ELR (cell line): Measurements from ENCODE around the gene ZBTB42.

Experiments used
- DNase-seq: peaks from one replicate; pipeline ENCODE4 v3.0.0-alpha.2; 2015; ENCODE audit warnings: low read depth

The ZBTB42 gene

DNA sequence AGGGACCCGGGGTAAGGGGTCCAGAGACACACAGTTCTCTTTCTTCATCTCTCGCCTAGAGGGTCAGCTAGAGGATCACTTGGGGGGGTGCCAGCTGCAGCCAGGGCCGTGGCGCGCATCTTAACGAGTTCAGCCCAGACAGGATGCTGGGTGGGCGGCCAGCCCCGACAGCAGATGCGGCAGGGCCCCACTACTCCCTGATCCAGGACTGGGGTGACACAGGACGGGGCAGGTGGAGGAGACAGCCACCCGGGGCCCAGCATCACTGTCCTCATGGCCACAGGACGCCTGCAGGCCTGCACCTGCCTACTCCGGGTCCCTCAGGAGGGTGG, 18.1 kb upstream of the ZBTB42 start:
- no peak for DNase-seq

DNA sequence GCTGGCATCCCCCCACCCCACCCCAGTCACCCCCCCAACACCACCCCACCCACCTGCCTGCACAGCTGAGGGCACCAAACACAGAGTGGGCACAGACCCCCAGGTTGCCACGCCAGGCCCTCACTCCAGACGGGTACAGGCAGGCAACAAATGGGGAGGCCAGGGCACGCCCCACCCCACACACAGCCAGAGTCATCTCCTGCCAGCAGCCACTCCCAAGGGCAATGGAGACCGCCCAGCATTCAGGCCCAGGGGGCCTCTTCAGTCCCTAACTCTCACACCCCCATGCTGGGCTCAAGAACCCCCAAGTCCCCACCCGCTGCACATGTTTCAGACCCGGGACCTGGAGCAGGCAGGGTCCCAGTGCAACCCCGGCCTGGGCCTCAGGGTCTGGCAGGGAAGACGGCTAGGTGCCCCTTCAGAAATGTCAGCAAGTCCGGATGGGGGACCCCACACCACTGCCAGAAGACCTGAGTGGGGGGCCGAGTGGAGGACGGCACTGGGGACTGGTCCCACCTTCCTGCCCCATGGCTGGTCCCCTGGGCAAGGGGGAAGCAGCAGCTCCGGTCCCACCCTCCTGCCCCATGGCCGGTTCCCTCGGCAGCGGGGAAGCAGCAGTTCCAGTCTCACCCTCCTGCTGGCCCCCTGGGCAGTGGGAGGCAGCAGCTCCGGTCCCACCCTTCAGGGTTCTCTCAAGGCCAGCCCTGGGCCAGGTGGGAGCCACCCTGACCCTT, 17.2 kb upstream of the ZBTB42 start:
- DNase-seq, result no peak

DNA sequence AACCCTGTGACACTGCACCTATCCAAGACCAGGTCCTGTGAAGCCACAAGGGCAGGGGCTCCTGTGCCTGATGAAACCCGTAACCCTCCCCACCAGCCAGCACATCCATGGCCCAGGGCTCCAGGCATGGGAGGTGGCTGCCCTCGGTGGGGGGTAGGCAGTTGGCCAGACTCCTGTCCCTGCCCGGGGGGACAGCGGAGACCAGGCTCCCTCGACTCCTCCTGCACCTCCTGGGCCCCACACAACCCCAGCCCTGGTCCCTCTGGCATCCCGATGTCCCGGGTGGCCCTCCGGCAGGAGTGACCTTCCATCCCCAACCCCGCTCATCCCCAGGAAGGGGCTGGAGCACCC, 16.7 kb upstream of the ZBTB42 start:
- DNase-seq, result no peak

DNA sequence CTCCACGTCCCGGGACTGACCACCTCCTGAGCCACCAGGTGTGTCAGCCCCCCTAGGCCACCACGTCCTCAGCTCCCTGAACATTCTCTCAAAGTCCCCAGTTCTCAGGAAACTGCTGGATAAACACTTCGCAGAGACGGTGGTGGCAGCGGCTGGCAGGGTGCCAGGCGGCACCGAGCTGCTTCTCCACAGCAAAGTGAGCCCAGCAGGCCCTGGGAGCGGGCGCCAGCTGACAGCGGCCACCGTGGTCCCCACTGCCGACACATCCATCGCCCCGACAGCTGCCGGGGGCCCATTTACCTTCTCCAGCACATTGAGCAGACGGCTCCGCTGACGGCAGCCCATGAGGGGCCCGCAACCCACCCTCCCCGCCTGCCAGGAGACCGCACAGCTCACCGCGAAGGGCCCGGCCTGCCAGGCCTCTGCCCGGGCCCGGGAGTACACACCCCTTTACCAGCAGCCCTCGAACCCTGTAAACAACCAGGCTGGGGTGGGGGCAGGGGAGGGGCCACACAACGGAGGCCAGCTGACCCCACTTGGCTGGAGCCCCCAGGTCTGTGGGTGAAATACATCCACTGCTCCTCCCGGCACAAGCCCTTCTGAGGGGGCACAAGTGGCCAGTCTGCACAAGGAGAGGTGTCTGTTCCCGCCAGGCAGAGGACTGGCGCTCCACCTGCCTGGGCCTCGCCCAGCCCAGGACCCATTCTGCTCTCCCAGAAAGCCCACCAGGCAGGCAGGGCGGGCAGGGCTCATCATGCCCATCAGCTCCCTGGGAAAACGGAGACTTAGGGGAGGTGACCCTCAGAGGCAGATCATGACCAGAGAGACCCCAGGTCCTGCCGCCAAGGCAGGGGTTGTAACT, 15.8 kb upstream of the ZBTB42 start:
- DNase-seq, result no peak

DNA sequence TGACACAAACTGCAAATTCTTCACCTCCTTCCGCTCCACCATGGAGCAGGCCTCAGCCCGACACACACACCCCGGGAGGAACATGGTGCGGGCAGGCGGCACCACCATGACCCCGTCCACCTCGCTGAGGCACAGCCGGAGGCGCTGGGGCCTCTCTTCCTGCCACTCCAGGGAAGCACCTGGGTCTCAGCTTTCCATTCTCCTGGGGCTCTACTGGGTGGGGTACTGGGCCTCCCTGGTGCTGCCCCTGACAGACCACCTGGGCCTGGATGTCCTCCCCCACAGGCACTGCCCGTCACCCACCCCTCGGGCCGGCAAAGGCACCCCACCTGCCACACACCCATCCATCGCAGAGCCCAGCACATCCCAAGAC, 15.2 kb upstream of the ZBTB42 start:
- DNase-seq, result no peak

DNA sequence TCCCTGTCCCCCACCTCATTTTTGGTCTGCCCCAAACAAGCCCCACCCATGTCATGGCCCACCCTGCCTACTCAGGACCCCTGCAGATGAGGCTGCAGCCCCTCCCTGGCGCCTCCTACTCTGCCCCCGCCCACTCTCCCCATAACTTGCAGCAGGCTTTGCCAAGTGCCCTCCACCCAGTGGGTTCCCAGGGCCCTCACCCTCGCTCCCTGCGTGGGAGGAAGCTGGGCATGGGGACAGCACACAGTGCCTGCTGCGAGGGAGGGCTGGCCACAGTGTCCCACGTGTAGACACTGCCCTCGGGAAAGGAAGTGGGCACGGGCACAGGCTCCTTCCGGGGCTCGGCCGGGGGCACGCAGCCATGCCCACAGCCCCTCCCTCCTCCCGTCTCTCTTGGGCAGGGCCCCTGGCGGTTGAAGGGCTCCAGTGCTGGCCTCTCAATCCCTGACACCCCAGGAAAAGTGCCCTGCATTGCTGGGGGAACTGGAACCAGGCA, 14.8 kb upstream of the ZBTB42 start:
- DNase-seq, result no peak

DNA sequence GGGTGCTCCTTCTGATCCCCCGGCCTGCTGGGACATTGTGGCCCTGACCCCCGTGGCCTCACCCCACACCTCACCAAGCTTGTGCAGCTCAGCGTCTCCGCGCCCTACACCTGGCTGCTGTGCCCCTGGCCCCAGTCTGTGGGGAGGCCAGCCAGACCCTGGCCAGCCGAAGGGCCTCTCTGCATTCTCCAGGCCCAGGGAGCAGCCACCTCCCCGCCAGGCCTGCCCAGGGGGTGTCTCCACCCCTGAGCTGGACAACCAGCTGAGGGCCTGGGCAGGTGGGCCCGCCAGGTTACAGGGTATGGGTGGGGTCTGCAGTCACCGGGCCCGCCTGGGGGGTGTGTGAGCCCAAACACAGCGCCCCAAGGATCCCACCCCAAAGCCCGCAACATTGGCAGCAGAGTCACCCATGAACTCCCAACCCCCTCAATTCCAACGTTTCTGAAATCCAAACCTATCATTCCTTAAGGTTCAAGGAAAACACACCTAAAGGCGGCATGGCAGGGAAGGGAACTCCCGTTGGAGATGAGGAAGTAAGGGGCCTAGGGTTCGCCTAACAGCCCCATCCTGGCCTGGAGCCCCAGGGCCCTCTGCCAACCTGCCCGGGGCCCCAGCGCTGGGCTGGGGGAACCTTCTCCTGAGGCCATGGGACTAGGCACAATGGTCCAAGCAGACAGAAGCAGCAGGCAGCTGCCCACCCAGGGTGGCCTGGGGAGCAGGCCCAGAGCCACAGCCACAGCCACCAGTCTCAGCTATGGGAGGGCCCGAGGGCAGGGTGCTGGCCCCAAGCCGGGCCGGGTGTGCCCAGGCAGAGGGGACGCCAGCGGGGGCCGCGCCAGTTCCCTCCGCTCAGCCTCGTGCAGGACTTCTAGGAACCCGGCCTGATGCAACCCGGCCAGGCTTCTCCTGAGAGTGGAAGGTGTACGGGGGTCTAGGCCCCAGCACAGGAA, 13.9 kb upstream of the ZBTB42 start:
- no peak for DNase-seq

DNA sequence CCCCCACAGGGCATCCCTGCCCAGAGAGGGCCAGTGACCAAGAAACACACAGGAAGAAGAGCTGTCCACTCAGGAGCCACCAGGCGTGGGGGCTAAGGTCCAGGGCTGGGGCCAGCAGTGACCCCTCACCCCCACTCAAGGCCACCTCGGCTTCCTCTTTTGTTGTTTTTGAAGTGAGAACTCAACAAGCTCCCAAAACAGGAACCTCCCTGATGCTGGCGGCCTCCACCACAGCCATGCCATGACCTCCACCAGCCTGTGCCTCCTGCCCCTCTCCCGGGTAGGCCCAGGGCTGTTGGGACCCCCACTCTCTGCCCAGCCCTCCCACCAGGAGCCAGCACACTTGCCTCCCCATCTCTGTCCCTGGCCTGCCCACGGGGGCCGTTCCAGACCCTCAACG, 13.2 kb upstream of the ZBTB42 start:
- DNase-seq, result no peak

DNA sequence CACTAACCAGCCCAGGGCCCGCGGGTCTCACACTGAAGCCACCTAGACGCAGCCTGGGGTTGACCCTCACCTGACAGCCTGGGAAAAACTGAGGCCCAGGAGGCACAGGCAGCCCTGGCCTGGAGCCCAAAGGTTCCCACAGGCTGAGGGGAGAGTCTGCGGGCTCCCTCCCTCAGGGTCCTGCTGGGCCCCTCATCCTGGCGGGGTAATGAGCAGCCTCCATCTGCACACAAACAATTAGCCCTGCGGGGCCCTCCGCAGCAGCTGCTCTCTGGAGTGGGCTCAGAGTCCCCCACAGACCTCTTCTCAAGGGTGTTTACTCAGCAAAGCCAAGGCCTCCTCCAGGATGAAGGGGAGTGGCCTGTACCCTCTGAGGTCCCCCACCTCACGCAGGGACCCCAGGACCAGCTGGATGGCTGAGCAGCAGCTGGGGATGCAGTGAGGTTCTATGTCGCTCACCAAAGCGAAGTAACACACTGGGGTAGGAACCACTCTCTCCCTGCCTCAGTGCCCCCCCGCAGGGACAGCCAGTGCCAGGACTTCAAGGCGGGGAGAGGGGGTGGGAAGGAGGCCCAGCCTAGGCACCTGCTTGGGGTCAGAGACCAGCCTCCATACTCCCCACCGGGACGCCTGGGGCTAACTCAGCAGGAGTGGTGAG, 12.6 kb upstream of the ZBTB42 start:
- DNase-seq, result no peak

DNA sequence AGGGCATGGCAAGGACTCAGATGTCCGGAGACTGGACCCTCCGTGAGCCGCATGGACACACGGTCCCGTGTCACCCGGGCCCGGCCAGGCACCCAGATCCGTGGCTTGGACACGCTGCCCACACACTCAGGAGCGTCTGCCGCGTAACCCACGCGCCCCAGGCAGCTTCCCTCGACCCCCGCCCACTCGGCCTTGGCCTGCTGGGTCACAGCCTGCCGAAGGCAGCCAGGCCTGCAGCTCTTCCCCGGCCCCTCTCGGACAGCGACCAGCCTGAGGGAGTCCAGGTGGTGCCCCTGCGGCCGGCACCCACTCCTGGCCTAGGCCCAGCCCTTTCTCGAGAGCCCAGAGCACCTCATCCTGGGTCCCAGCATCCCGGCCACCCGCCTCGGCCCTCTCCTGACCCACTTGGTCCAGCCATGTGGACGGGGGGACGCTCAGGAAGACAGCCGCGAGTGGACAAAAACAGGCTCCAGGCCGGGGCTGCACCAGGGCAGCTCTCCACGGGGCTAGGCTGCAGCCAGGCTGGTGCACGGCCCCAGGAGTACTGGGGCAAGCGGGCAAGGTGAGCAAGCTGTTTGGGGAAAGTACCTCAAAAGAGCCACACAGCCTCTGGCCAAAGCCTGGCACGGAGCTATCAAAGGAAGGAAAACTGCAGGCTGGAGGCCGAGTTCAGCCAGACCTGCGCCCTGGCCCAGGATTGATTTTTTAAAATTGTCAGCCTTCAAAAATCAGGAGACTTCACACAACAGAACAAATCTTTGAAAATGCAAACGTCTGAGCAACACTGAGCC, 11.8 kb upstream of the ZBTB42 start:
- no peak for DNase-seq

DNA sequence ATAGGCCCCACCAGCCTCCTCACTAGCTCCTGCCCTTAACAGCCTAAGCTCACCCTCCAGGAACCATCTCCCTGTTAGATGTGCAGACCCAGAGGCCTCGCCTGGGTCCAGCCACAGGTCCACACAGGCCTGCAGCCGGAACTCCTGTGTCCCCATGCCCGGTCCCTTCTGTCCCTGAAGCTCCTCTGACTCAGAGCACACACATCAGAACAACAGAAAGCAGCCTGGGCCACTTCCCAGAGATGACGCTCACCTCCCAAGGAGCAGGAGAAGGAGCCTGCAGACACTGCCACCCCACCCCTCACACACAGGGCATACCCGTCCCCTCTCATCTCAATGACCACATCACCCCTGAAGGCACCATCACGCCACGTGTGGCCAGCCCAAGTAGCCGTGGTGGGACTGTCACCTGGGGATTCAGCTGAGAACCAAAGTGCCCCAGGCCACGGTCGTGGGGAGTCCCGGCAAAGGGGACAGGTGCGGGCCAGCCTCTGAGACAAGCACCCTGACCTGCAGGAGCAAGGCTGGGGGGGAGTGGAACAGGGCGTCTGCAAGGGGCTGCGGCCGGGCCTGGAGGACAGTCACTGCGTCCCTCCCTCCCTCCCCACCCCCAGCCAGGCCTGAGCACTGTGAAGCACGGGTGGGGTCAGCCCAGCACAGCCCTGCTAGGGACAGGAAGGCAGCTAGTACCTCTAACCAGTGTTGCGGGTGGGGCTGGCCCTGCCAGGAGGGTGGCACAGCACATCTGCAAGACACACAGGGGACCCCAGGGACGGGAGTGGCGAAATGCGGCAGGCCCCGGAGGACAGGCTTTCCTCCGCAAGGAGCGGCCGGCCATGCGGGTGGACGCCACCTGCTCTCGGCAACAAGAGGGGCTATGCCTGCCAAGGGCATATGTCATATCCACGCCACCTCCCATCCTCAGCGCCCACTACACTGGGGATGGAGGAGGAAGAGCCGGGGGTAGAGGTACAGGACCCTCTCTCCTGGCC, 10.9 kb upstream of the ZBTB42 start:
- DNase-seq, result no peak

DNA sequence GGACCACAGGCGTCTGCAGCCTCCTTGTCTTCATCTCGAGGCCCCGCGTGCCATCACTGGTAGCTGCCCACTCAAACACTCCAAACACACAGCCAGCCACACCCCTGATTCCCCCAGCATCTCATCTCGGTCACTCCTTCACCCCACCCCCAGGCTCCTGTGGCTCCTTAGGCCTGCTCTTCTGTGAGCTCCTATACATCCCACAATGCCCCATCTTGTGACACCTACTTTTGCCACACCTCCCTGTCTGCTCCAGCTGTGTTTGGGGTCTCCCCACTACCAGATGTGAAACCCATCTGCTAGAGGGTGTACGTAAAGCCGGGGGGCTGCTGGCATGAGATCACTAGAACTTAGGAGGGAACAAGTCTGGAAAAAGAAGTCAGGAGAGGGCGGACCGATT, 9.5 kb upstream of the ZBTB42 start:
- no peak for DNase-seq

DNA sequence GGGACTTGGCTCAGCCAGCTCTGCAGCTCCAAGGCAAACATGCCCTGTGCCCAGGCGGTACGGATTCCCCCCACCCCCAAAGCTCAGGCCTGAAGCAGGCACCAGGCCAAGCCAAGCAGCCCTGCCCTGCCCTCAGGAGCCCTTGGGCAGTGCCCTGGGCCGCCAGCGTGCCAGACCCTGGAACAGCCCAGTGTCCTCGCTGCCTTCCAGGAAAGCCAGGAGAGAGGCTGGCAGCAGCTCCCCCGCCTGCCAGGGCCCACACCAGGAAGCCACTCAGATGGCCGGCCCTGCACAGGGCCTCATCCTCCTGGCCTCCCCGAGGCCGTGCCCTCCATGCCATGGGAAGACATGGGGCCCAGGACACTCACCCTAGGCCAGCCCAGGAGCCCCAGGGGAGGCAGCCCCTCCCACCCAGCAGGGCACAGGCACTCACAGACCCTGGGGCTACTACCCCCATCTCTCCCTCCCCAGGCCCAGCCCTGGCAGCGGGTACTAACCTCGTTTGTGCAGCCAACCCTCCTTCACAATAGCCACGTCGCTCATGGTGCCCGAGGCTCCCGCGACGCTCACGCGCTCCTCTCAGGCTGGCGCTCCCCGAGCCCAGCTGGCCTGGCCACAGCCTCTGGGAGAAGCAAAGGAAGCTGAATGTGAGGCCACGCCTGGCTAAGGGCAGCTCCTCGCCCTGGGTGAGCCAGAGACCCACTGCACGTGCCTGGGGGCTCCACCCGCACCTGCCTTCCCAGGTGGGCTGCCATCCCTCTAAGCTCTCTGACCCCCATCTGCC, 8.6 kb upstream of the ZBTB42 start:
- no peak for DNase-seq

DNA sequence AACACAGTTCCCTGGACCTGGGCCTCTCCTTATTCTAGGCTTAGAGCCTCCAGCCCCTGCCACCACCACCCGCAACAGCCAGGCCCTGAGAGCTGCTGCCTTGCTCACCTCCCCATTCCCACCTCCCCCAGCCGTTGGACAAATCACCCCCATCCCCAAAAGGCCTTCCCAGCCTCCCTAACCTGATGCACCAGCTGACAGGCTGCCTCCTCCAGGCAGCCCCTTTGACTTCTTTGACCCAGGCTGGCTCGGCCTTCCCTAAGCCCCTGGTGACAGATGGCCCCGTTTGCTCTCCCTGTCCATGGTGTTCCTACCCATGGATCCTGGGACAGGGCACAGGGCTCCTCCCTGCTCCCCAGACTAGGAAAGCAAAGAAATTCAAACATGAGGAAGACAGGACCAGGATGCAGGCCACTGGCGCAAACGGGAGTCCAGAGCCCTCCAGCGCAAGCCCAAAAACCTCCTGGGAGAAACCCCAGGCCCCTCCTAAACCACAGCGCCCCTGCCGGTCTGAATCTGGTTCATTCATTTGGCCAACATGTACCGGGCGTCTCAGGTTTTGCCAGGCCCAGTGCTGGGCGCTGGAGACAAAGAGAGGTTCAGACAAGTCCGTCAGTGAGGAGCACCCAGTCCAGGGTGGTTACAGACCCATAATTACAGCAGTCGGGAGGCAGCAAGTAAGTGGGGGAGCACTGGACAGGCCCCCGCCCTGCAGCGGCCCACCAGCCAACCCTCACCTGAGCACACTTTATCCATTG, 7.8 kb upstream of the ZBTB42 start:
- no peak for DNase-seq

DNA sequence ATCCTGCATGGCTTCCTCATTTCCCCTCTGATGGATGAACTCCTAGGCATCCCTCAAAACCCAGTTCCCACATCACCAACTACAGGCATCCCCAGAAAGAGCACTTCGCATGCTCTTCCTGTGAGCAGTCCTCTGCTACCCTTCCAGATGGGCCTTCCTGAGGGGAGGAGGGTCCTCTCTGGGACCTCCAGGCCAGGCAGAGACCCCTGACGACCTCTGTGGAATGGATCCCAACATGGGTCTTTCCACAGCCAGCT, 7.3 kb upstream of the ZBTB42 start:
- DNase-seq, result no peak

DNA sequence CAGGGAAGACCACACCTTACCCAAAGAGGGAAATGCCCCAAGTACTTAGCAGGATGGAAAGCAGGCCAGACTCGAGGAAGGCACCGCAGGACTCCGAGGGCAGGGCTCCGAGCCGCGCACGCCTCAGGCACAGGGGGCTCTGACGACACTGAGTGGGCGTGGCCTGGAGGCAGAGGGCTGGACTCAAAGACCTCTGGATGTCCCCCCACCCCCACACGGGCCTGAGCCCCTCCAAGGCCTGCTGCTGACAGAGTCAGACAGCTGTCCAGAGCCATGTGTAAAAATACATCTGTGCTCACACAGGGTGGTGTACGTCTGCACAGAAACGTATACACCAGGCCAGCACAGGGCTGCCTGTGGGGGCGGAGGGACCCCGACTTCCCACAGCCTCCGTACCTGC, 6.8 kb upstream of the ZBTB42 start:
- peak; percentile 84 for DNase-seq

DNA sequence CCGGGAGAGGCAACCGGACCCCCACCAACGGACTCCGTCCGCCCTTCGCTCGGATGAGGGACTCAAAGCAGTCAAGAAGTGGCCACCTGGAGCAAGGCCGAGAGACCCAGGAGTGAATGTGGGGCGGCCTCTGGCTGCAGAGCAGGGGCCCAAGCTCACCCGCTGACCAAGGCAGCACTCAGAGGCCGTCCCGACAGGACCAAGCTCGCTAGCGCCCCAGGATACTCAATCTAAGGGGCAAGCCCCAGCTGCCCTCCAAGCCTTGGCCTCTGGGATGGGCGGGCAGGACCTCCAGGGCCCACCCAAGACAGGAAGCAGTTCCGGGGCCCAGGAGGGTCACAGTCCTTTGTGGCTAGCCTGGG, 6.3 kb upstream of the ZBTB42 start:
- DNase-seq, result peak; percentile 63

DNA sequence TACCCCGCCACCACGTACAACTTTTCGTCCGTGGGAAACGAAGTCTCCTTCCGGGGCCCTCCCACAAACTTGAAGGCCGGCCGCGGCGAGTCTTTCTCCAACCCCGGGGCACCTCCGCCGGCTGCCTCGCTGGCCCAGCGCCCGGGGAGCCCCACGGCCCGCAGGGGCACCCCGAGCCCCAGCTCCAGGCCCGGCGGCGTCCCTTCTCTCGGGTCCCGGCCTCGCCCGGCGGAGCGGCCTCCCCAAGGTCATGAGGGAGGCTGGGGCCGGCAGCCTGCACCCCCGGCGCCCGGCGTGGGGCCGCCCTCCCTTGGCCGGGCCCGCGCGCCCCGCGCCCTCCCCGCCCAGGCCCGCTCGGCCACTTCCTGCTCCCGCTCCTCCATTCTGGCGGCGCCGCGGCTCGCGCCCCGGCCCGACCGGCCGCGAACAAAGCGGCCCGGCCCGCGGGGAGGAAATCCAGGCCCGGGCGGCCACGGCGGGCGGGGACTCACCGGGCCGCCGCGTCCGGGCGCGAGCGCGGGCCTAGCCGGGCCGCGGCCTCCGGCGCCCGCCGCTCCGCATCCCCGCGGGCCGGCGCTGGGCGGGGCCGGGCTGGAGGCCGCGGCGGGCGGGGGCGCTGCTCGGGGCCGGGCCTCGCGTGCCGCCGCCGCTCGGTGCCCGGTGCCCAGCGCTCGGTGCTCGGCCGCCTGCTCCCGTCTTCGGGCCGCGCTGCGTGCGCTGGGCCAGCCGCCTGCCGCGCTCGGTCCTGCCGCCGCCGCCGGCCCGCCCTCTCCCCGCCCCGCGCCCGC, 5.7 kb upstream of the ZBTB42 start, which contains the start of gene AKT1:
AKT1 (minus strand) TSS at position 756 of the 788 bp plus-strand sequence. CDS start 3,105 bp downstream, outside the sequence.
- peak; percentile 52 for DNase-seq
